Right lobe of liver (tissue), 6 donors: ENCODE measurements around the gene FAM169A. TPM values are rescaled to one million over a fixed set of nuclear protein-coding genes. Genes with fewer than 3 reads are reported as not detected.

Experiments used
- ATAC-seq, 4 donors: fragments of 200-7000 bp; cut with Tn5 transposase; one replicate each; pipeline ENCODE4 v1.9.1; 2020; ENCODE audit warnings: mild to moderate bottlenecking in 4 of 4, moderate library complexity in 4 of 4
- DNase-seq, 3 donors: peaks; one replicate each; pipeline ENCODE4 v3.0.0-alpha.2; 2020
- H3K27ac ChIP-seq, 3 donors: fragments of 200-600 bp; one replicate each; pipeline ENCODE4 v1.8.0; 2022
- H3K27me3 ChIP-seq, 2 donors: fragments of 200-600 bp; one replicate each; pipeline ENCODE4 v1.8.0; 2022
- H3K36me3 ChIP-seq, 4 donors: fragments of 200-600 bp; sonication (generic) in 1 of 4; one replicate each; pipeline versions ENCODE4 v1.5.1 to v1.8.0; 2017 to 2022; ENCODE audit warnings: control low read depth in 1 of 4
- H3K4me1 ChIP-seq, 4 donors: fragments of 200-600 bp; sonication (generic) in 1 of 4; one replicate each; pipeline versions ENCODE4 v1.5.1 to v1.8.0; 2017 to 2022; ENCODE audit warnings: control low read depth in 1 of 4
- H3K4me3 ChIP-seq, 3 donors: fragments of 200-600 bp; one replicate each; pipeline ENCODE4 v1.8.0; 2022
- H3K9me3 ChIP-seq, 4 donors: fragments of 200-600 bp; sonication (generic) in 1 of 4; one replicate each; pipeline versions ENCODE4 v1.5.1 to v1.8.0; 2017 to 2022; ENCODE audit warnings: control low read depth in 1 of 4
- CTCF ChIP-seq, 4 donors: fragments of 200-600 bp in 3 of 4; fragments of 450-650 bp in 1 of 4; IDR thresholded peaks; one replicate each; pipeline versions ENCODE4 v1.5.1 to v1.8.0; 2016 to 2022; ENCODE audit warnings: antibody characterized with exemption in 4 of 4, mild to moderate bottlenecking in 2 of 4
- POLR2A ChIP-seq: fragments of 450-650 bp; IDR thresholded peaks from one replicate; pipeline ENCODE4 v1.6.1; 2017; ENCODE audit warnings: antibody characterized with exemption, mild to moderate bottlenecking
- WGBS: methylation state at CpG from one replicate; pipeline ENCODE4 v1.1.6; 2018; ENCODE audit warnings: low coverage, low lambda C conversion rate; ENCODE audit not compliant: insufficient coverage; ENCODE audit errors: missing lambda C conversion rate; 5-methylcytosine and 5-hydroxymethylcytosine counted together
- intact Hi-C, 2 donors: fragments of 100-400 bp; cut with DNase I; formaldehyde crosslinking; loops; one replicate each; pipeline versions ENCODE4 v1.11.2 to v1.14.1; 2022
- total RNA-seq, 6 experiments: library from RNA; depleted of rRNA in 2 of 6; stranded (reverse); fragments of >200 nt in 2 of 6; fragmentation: NEBNext Ultra II Directional in 3 of 6; extraction: Animal tissue kit (Norgen Biotek cat#: 25700) in 3 of 6; gene quantifications; one replicate each; pipeline versions ENCODE4 v1.1.0 to v1.2.4, GENCODE V29; 2016 to 2023
- donor health status: DM: no; HTN: yes; CAD: no.
- donor health status: DM: no; HTN: no; CAD: no.
- donor health status: DM: no; HTN: no; CAD: no.
- donor health status: DM: no; HTN: yes; CAD: no.
- donor health status: DM: no; HTN: yes; CAD: no.

Gene FAM169A
- total RNA-seq, 6 experiments from 2014 or later: 1.2 to 7.5 (median 4.1) TPM

- intact Hi-C loops: no loop called here
- DNase-seq (no peak), ATAC-seq (no peak)
- Histone ChIP-seq H3K4me1 (no peaks in the 10 kb centered on the region), H3K36me3 (no peaks in the 10 kb centered on the region), H3K27me3 (no peaks in the 10 kb centered on the region), H3K9me3 (no peaks in the 10 kb centered on the region), H3K4me3 (no peak overlapping the region), H3K27ac (no peak overlapping the region)
- 94% methylated on average over 4 of the region's 6 CpGs for WGBS
- TF ChIP-seq CTCF (IDR thresholded peaks at IDR 0.05) (no peak), POLR2A (no peak)
Observed at GRCh38 chr5:74787424-74787823, 78.8 kb downstream of the FAM169A start.

GRCh38 chr5:74786851-74787250 lies 79.3 kb downstream of the FAM169A start:
- ATAC-seq (no peak), DNase-seq (no peak)
- H3K36me3 ChIP-seq: no peaks in the 10 kb centered on the region
- H3K4me1 ChIP-seq: no peaks in the 10 kb centered on the region
- no peak overlapping the region for H3K4me3 ChIP-seq
- intact Hi-C loops: no loop called here
- H3K27me3 ChIP-seq: no peaks in the 10 kb centered on the region
- H3K9me3 ChIP-seq: no peaks in the 10 kb centered on the region
- WGBS: 87% methylated on average over 6 of the region's 6 CpGs
- no peak overlapping the region for H3K27ac ChIP-seq
- no peak for TF ChIP-seq POLR2A
- no peak for TF ChIP-seq CTCF (IDR thresholded peaks at IDR 0.05)

DNA sequence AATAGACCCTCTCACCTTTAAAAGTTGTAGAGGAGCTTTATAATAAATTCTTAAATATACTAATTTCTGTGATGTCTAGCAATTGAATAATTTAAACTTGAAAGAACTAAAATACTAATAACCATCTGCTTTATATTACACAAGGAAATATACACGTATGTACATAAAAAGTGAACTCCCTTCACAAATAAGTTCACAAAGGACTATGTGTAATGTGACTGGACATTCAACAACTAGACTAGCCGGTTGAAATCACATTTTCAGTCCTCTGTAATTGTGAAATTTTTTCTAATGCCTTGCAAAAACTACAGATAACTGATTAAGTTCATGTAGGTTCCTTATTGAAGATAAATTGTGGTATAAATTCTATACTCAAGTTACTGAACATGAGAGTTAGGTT lies 87.6 kb downstream of the FAM169A start:
- Histone ChIP-seq H3K27me3 (no peaks in the 10 kb centered on the region), H3K27ac (no peak overlapping the region), H3K4me1 (no peaks in the 10 kb centered on the region), H3K36me3 (peaks cover 0 to 44% (median 15%) of the 10 kb centered on the region in 4 donors), H3K9me3 (no peaks in the 10 kb centered on the region), H3K4me3 (no peak overlapping the region)
- WGBS: 100% methylated on average over 2 of the region's 2 CpGs
- no peak for ATAC-seq
- intact Hi-C loops: no loop called here
- TF ChIP-seq POLR2A (no peak), CTCF (IDR thresholded peaks at IDR 0.05) (no peak)
- no peak for DNase-seq

DNA sequence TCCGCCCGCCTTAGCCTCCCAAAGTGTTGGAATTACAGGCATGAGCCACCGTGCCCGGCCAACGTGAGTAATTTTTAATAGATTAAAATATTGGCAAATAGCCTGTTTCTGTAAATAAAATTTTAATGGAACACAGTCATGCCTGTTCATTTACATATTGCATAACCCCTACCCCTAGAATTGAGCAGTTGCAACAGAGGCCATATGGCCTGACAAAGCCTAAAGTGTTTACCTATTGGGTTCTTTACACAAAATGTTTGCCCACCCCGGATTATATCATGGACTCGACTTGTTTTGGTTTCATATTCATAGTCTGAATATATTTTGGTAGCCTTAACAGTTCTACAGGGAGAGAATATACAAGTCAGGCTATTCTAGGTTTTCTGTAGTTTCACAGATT lies 93.8 kb downstream of the FAM169A start:
- intact Hi-C loops: no loop called here
- H3K4me3 ChIP-seq: no peak overlapping the region

More for the DNA sequence above, 93.8 kb downstream of the FAM169A start:
- Histone ChIP-seq H3K27ac (no peak overlapping the region), H3K27me3 (no peaks in the 10 kb centered on the region), H3K4me1 (peaks cover 0 to 19% (median 4%) of the 10 kb centered on the region in 4 donors), H3K36me3 (peaks cover 5 to 81% (median 21%) of the 10 kb centered on the region in 4 donors), H3K9me3 (no peaks in the 10 kb centered on the region)
- 56% methylated on average over 7 of the region's 7 CpGs for whole genome bisulfite sequencing
- TF ChIP-seq CTCF (IDR thresholded peaks at IDR 0.05) (no peak), POLR2A (no peak)
- no peak for DNase-seq
- ATAC-seq: peak; percentile 33 to 89 (median 74)
